Measurements from ENCODE around the gene FDCSP.

DNA sequence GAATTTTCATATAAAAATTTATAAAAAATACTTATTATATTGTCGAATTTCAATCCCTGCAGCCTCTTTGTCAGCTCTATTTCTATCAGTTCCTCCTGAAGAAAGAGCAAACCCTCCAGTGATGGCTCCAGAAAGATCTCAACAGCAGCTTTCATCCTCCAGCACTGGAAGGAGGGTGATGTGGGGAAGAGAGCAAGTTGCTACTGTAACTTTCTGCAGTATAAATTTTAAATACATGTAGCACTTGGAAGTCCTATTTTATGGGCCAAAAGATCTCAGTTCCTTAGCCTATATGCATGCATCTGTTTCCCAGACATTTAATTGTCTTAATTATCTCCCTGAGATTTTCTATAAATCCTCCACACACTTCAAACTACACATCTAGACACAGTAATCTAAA is 44.1 kb upstream of the FDCSP start:
- TF ChIP-seq, protein P1, sequence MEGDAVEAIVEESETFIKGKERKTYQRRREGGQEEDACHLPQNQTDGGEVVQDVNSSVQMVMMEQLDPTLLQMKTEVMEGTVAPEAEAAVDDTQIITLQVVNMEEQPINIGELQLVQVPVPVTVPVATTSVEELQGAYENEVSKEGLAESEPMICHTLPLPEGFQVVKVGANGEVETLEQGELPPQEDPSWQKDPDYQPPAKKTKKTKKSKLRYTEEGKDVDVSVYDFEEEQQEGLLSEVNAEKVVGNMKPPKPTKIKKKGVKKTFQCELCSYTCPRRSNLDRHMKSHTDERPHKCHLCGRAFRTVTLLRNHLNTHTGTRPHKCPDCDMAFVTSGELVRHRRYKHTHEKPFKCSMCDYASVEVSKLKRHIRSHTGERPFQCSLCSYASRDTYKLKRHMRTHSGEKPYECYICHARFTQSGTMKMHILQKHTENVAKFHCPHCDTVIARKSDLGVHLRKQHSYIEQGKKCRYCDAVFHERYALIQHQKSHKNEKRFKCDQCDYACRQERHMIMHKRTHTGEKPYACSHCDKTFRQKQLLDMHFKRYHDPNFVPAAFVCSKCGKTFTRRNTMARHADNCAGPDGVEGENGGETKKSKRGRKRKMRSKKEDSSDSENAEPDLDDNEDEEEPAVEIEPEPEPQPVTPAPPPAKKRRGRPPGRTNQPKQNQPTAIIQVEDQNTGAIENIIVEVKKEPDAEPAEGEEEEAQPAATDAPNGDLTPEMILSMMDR (IDR thresholded peaks at IDR 0.05 in 4 of 5, conservative IDR thresholded peaks at IDR 0.05 in 1 of 5) = no peak
- TF ChIP-seq POLR2A (IDR thresholded peaks at IDR 0.05) = no peak

Data from gastrocnemius medialis (tissue), 4 donors.